HG03442 (cell line): ENCODE results near the gene TRERF1.
"Not testable (repeated sequence)": the region's sequence is repeated elsewhere in the genome, so short reads cannot be mapped to it uniquely, and the experiment has no call there.

Source experiments
- ATAC-seq: cut with Tn5 transposase; IDR thresholded peaks from one replicate; pipeline ENCODE4 v1.9.1; 2021; ENCODE audit warnings: mild to moderate bottlenecking, moderate library complexity; ENCODE audit not compliant: unreplicated experiment

Gene TRERF1

GRCh38 chr6:42339991-42340401 lies 111.7 kb downstream of the TRERF1 start:
- peak; percentile 86 for ATAC-seq

- no peak for ATAC-seq
Observed at GRCh38 chr6:42338744-42339222, 112.9 kb downstream of the TRERF1 start.

- ATAC-seq: no peak
Observed at GRCh38 chr6:42337985-42338743, 113.6 kb downstream of the TRERF1 start.

GRCh38 chr6:42336431-42336830 lies 115.3 kb downstream of the TRERF1 start:
- no peak for ATAC-seq

GRCh38 chr6:42335896-42336295 lies 115.8 kb downstream of the TRERF1 start:
- no peak for ATAC-seq

GRCh38 chr6:42334870-42335269 lies 116.9 kb downstream of the TRERF1 start:
- ATAC-seq: no peak

- no peak for ATAC-seq
Observed at GRCh38 chr6:42333612-42334011, 118.1 kb downstream of the TRERF1 start.

GRCh38 chr6:42332916-42333315 lies 118.8 kb downstream of the TRERF1 start:
- no peak for ATAC-seq

- ATAC-seq: no peak
Observed at GRCh38 chr6:42331019-42331418, 120.7 kb downstream of the TRERF1 start.

- ATAC-seq: no peak
Observed at GRCh38 chr6:42326248-42326647, 125.5 kb downstream of the TRERF1 start.

GRCh38 chr6:42324656-42325324 lies 126.9 kb downstream of the TRERF1 start:
- not testable (repeated sequence) for ATAC-seq

- ATAC-seq: no peak
Observed at GRCh38 chr6:42322676-42323075, 129.1 kb downstream of the TRERF1 start.

GRCh38 chr6:42321976-42322375 lies 129.8 kb downstream of the TRERF1 start:
- no peak for ATAC-seq

GRCh38 chr6:42320762-42321161 lies 131.0 kb downstream of the TRERF1 start:
- ATAC-seq: no peak

GRCh38 chr6:42318480-42318879 lies 133.2 kb downstream of the TRERF1 start:
- ATAC-seq: no peak

- no peak for ATAC-seq
Observed at GRCh38 chr6:42316981-42317380, 134.7 kb downstream of the TRERF1 start.

- ATAC-seq: no peak
Observed at GRCh38 chr6:42315991-42316970, 135.4 kb downstream of the TRERF1 start.

GRCh38 chr6:42315259-42315990 lies 136.3 kb downstream of the TRERF1 start:
- ATAC-seq: no peak

GRCh38 chr6:42314571-42315258 lies 137.0 kb downstream of the TRERF1 start:
- ATAC-seq: no peak
